HL-60 (cell line): ENCODE results near the gene IFI30.

Source experiments
- DNase-seq, 2 experiments: peaks; one replicate each; pipeline ENCODE4 v3.0.0-alpha.2; 2010 to 2020; ENCODE audit warnings: low read depth in 1 of 2, low spot score in 1 of 2
- H3K27ac ChIP-seq: fragments of 250-450 bp; sonication (Bioruptor Pico); replicated peaks from 2 replicates; pipeline ENCODE4 v1.5.1; 2020; ENCODE audit warnings: mild to moderate bottlenecking, moderate library complexity
- H3K27me3 ChIP-seq: fragments of 250-450 bp; sonication (Bioruptor Pico); 2 replicates; pipeline ENCODE4 v1.5.1; 2021; ENCODE audit warnings: mild to moderate bottlenecking, moderate library complexity; ENCODE audit not compliant: insufficient read depth, poor library complexity, severe bottlenecking
- H3K4me3 ChIP-seq: replicated peaks from 2 replicates; pipeline ENCODE4 v1.5.1; 2011; ENCODE audit warnings: mild to moderate bottlenecking, control low read depth, low read length; ENCODE audit not compliant: insufficient read depth
- GABPA ChIP-seq: IDR thresholded peaks from 2 replicates; pipeline ENCODE4 v1.6.1; 2012; ENCODE audit warnings: low read depth
- POLR2AphosphoS5 ChIP-seq: IDR thresholded peaks from 2 replicates; pipeline ENCODE4 v1.6.1; 2012; ENCODE audit warnings: low read depth
- SPI1 ChIP-seq: IDR thresholded peaks from 2 replicates; pipeline ENCODE4 v1.6.1; 2012; ENCODE audit warnings: low read depth, mild to moderate bottlenecking, borderline replicate concordance
- TF ChIP-seq, protein P1 (sequence below): IDR thresholded peaks from 2 replicates; pipeline ENCODE4 v1.6.1; 2012; ENCODE audit warnings: low read depth; ENCODE audit not compliant: insufficient replicate concordance
- TF ChIP-seq, protein P2 (sequence below): IDR thresholded peaks from one replicate; pipeline ENCODE4 v1.5.1; 2011; ENCODE audit warnings: low read length, control low read depth, inconsistent platforms; ENCODE audit not compliant: insufficient read depth

Gene IFI30

DNA sequence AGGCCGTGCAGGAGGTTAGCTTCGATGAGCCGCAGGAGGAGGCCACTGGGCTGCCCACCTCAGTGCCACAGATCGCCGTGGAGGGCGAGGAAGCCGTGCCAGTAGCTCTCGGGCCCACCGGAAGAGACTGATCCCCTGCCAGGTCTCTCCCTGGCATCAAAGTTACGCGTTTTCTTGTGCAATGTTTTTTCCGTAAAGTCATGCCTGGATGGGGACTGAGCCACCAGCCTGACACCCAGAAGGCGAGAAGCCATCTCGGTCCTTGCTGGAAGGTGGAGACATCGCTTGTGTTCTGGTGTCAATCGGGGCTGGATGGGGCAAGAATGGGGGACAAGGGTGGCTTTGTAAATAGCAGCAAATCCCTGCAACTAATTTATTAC, 24.0 kb upstream of the IFI30 start:
- Histone ChIP-seq H3K27me3 (no peaks in the 10 kb centered on the region), H3K27ac (no peak overlapping the region), H3K4me3 (no peak overlapping the region)
- DNase-seq, result no peak
- TF ChIP-seq POLR2AphosphoS5 (no peak), SPI1 (no peak), GABPA (no peak)
- TF ChIP-seq, protein P1, sequence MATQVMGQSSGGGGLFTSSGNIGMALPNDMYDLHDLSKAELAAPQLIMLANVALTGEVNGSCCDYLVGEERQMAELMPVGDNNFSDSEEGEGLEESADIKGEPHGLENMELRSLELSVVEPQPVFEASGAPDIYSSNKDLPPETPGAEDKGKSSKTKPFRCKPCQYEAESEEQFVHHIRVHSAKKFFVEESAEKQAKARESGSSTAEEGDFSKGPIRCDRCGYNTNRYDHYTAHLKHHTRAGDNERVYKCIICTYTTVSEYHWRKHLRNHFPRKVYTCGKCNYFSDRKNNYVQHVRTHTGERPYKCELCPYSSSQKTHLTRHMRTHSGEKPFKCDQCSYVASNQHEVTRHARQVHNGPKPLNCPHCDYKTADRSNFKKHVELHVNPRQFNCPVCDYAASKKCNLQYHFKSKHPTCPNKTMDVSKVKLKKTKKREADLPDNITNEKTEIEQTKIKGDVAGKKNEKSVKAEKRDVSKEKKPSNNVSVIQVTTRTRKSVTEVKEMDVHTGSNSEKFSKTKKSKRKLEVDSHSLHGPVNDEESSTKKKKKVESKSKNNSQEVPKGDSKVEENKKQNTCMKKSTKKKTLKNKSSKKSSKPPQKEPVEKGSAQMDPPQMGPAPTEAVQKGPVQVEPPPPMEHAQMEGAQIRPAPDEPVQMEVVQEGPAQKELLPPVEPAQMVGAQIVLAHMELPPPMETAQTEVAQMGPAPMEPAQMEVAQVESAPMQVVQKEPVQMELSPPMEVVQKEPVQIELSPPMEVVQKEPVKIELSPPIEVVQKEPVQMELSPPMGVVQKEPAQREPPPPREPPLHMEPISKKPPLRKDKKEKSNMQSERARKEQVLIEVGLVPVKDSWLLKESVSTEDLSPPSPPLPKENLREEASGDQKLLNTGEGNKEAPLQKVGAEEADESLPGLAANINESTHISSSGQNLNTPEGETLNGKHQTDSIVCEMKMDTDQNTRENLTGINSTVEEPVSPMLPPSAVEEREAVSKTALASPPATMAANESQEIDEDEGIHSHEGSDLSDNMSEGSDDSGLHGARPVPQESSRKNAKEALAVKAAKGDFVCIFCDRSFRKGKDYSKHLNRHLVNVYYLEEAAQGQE, result no peak
- TF ChIP-seq, protein P2, sequence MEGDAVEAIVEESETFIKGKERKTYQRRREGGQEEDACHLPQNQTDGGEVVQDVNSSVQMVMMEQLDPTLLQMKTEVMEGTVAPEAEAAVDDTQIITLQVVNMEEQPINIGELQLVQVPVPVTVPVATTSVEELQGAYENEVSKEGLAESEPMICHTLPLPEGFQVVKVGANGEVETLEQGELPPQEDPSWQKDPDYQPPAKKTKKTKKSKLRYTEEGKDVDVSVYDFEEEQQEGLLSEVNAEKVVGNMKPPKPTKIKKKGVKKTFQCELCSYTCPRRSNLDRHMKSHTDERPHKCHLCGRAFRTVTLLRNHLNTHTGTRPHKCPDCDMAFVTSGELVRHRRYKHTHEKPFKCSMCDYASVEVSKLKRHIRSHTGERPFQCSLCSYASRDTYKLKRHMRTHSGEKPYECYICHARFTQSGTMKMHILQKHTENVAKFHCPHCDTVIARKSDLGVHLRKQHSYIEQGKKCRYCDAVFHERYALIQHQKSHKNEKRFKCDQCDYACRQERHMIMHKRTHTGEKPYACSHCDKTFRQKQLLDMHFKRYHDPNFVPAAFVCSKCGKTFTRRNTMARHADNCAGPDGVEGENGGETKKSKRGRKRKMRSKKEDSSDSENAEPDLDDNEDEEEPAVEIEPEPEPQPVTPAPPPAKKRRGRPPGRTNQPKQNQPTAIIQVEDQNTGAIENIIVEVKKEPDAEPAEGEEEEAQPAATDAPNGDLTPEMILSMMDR, result no peak

DNA sequence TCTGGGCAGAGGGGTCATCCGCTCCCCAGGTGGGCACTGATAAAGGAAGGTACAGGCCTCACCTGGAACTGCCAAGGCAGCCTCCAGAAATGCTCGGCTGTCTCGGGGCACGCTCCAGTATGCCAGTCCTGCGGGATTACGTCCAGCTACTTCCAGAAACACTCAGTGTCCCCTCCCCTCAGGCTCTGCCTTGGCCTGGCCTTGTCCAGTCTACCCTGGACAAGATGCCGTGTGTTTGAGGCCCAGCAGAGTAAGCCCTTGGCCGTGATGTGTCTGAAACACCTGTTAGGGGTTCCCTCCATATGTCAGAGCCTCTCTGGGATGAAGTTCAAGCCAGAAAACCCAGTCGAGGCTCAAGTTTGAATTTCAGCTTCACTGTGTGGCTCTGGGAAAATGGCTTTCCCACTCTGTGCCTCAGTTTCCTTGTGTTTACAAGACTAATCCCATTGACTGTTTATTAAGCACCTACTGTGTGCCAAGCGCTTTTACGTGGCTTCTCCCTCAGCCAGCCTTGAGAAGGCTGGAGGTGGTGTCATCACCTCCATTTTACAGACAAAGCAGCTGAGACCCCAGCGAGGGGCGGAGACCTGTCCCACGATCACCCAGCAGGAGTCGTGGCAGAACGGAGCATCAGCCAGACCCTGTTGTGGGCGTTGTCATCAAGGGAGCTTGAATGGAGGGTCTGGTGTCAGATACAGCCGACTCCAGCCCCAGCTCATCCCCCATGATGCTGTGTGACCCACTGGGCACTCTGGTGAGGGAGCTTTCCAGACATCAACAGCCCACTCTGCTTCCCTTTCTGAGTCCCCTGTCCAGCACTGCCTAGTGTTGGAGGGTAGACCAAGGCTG, 22.6 kb upstream of the IFI30 start:
- 0 out of 2 replicates have a peak overlapping the region, but pooled peaks have one; percentile 99 for H3K27ac ChIP-seq
- TF ChIP-seq GABPA (no peak), POLR2AphosphoS5 (no peak), SPI1 (no peak)
- TF ChIP-seq, protein P2, result no peak
- TF ChIP-seq, protein P1, result no peak
- DNase-seq, result no peak
- H3K4me3 ChIP-seq, result no peak overlapping the region
- no peaks in the 10 kb centered on the region for H3K27me3 ChIP-seq

DNA sequence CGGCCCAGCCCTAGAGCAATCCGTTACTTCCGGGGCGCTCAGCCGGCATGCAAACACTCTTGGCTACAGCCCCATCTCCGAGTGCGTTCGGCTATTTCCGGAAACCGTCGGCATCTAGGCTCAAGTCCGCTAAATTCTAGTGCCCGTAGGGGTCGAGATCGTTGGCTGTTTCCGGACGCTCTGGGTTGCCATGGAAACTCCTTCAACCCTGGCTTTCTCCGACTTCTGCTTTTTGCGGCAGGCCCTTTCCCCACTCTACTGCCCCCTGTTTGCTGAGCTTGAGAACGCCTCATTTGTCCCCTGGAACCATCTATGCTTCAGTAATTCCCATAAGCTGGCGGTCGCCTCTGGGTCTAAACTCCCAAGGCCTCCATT, 21.2 kb upstream of the IFI30 start:
- H3K27ac ChIP-seq, result peak overlapping the region; percentile 99
- peak overlapping the region; percentile 39 for H3K4me3 ChIP-seq
- peak; percentile 98 to 100 for DNase-seq
- TF ChIP-seq, protein P1, result no peak
- TF ChIP-seq POLR2AphosphoS5 (peak; percentile 54), GABPA (no peak; the same call in 1 of the 2 replicates), SPI1 (peak; percentile 98)
- TF ChIP-seq, protein P2, result peak; percentile 85
- H3K27me3 ChIP-seq, result no peaks in the 10 kb centered on the region
